Prostate gland (tissue), 2 donors: Measurements from ENCODE around the gene COX8A. TPM values are rescaled to one million over a fixed set of nuclear protein-coding genes. Genes with fewer than 3 reads are reported as not detected.

Experiments used
- DNase-seq: peaks from one replicate; pipeline ENCODE4 v3.0.0-alpha.2; 2019; ENCODE audit warnings: low spot score
- H3K27ac ChIP-seq, 2 donors: fragments of 200-600 bp; sonication (generic); 2 replicates each; pipeline ENCODE4 v1.5.1; 2017 to 2019
- H3K27me3 ChIP-seq: fragments of 200-600 bp; sonication (generic); replicated peaks from 2 replicates; pipeline ENCODE4 v1.5.1; 2019; ENCODE audit not compliant: insufficient read depth
- H3K36me3 ChIP-seq, 2 donors: fragments of 200-600 bp; sonication (generic); 1 replicate in 1 of 2; 2 replicates in 1 of 2; pipeline versions ENCODE4 v1.5.1 to v1.8.1; 2017 to 2019
- H3K4me1 ChIP-seq: fragments of 200-600 bp; sonication (generic); replicated peaks from 2 replicates; pipeline ENCODE4 v1.5.1; 2019
- H3K4me3 ChIP-seq, 2 donors: fragments of 200-600 bp; sonication (generic); 2 replicates each; pipeline ENCODE4 v1.5.1; 2017 to 2019
- H3K9me3 ChIP-seq: fragments of 200-600 bp; sonication (generic); 2 replicates; pipeline ENCODE4 v1.5.1; 2017
- CTCF ChIP-seq, 4 experiments: fragments of 200-600 bp in 2 of 4; fragments of 450-650 bp in 2 of 4; sonication (generic) in 2 of 4; IDR thresholded peaks; 1 replicate in 3 of 4; 2 replicates in 1 of 4; pipeline ENCODE4 v1.5.1; 2016 to 2019; ENCODE audit warnings: antibody characterized with exemption in 4 of 4, mild to moderate bottlenecking in 2 of 4, moderate library complexity in 2 of 4
- POLR2A ChIP-seq: fragments of 450-650 bp; IDR thresholded peaks from one replicate; pipeline ENCODE4 v1.6.1; 2016; ENCODE audit warnings: antibody characterized with exemption, mild to moderate bottlenecking
- POLR2AphosphoS5 ChIP-seq: sonication (generic); formaldehyde crosslinking; IDR thresholded peaks from one replicate; pipeline ENCODE4 v1.6.1; 2017; ENCODE audit warnings: antibody characterized with exemption
- WGBS: methylation state at CpG from one replicate; pipeline ENCODE4 v1.1.5; 2018; 5-methylcytosine and 5-hydroxymethylcytosine counted together
- intact Hi-C: fragments of 100-400 bp; cut with DNase I; formaldehyde crosslinking; loops from one replicate; pipeline ENCODE4 v1.14.2; 2022
- total RNA-seq, 2 donors: library from RNA; depleted of rRNA; stranded (reverse); fragments of >200 nt; gene quantifications; one replicate each; pipeline ENCODE4 v1.1.0, GENCODE V29; 2016

Gene COX8A, protein sequence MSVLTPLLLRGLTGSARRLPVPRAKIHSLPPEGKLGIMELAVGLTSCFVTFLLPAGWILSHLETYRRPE
- 1,000 to 10,000 TPM in 1 of 2 donors, 100 to 1,000 TPM in 1; 597 to 1,196 TPM for total RNA-seq

DNA sequence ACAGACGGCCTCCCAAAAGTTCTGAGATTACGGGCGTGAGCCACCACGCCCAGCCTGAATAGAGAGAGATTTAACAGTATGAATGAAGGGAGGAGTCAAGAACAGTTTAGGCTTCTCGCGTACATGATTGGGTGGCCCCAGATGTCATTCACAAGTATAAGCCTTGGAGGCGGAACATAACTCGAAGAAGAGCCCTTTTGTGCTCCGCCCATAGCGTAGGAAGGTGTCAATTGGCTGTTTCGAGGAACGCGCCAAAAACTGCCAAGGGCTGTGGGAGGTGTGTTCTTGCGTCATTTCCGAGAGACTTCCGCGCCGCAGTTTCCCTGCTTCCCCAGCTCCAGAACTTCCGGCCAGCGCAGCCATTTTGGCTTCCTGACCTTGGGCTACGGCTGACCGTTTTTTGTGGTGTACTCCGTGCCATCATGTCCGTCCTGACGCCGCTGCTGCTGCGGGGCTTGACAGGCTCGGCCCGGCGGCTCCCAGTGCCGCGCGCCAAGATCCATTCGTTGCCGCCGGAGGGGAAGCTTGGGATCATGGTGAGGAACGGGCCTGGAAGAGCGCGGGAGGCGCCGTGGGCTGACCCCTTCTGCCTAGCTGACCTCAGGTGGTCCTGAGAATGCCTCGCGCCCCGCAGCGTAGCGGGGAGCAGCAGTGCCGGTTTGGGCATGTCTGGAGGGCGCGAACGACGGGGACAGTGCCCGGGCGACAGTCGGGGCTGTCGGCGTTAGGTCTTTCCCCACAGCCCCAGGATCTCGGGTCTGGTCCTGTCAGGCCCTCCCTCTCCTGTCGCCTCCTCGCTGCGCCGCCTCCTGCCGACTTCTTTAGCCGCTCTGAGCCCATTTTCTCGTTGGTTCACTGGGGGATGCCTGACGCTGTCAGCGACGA is at the start of gene COX8A:
COX8A (plus strand) TSS at position 362 of the 885 bp plus-strand sequence; CDS start at position 423, 61 bp downstream.
- Histone ChIP-seq H3K9me3 (no peaks in the 10 kb centered on the region), H3K4me3 (peak within 1 kb of the TSS; percentile 87 to 88)
- TF ChIP-seq CTCF (IDR thresholded peaks at IDR 0.05): no peak
- peak; percentile 98 for TF ChIP-seq POLR2AphosphoS5
- peak; percentile 48 for TF ChIP-seq POLR2A

GRCh38 chr11:63929616-63930015 is 44.8 kb upstream of the COX8A start:
- no peak overlapping the region for H3K27ac ChIP-seq
- no peak for DNase-seq
- H3K4me1 ChIP-seq: no peaks in the 10 kb centered on the region
- no peaks in the 10 kb centered on the region for H3K27me3 ChIP-seq
- H3K36me3 ChIP-seq: no peaks in the 10 kb centered on the region
- intact Hi-C loops: no loop called here
- H3K9me3 ChIP-seq: no peaks in the 10 kb centered on the region
- H3K4me3 ChIP-seq: no peak overlapping the region
- no peak for TF ChIP-seq POLR2A
- TF ChIP-seq POLR2AphosphoS5: no peak
- TF ChIP-seq CTCF (IDR thresholded peaks at IDR 0.05): no peak
- WGBS: 96% methylated on average over 5 of the region's 5 CpGs

More for the DNA sequence above, at the start of gene COX8A:
- Histone ChIP-seq H3K27ac (peak within 1 kb of the TSS; percentile 95 to 96), H3K36me3 (no peaks in the 10 kb centered on the region), H3K4me1 (peaks cover 18% of the 10 kb centered on the region), H3K27me3 (no peaks in the 10 kb centered on the region)
- intact Hi-C loops: no loop called here
- WGBS: under 1% methylated on average over 67 of the region's 67 CpGs
- DNase-seq: peak; percentile 99

DNA sequence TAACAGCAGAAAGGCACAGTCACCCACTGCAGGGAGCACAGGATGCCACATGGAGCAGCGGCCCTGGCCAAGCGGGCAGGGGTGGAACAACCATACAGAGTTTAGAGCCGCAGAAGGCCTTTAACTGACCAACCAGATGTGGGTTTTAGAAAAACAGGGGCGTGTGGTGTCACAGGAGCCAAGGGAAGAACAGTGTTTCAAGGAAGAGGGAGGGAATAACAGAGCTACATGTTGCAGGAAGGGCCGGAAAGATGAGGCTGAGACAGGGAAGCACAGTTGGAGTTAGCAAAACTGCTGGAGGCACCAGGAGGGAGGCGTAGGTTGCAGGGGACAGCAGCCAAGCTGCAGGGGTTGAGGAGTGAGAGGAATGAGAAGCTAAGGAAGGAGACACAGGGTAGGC is 43.4 kb upstream of the COX8A start:
- WGBS: 69% methylated on average over 6 of the region's 6 CpGs
- intact Hi-C loops: no loop called here
- Histone ChIP-seq H3K27me3 (no peaks in the 10 kb centered on the region), H3K4me1 (no peaks in the 10 kb centered on the region), H3K9me3 (no peaks in the 10 kb centered on the region), H3K27ac (no peak overlapping the region), H3K4me3 (no peak overlapping the region), H3K36me3 (no peaks in the 10 kb centered on the region)
- TF ChIP-seq POLR2AphosphoS5 (no peak), POLR2A (no peak), CTCF (IDR thresholded peaks at IDR 0.05) (no peak)
- no peak for DNase-seq

DNA sequence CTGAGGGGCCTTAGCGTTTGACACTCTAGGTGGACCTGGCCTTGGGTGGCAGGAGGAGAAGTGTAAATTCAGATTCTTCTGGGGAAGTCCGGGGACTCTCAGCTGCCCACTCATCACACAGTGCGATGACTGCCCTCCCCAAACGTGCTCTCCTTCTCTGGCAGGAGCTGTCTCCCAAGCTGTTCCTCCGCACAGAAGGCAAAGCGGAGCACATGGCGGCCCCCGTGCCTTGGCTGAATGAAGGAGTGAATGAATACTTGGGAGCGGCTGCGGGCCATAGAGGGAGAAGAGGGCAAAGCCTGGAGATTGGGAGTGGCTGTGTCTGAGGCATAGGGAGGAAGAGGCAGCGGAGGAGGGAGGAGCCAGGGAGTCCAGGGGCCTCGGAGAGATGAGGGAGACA is 42.5 kb upstream of the COX8A start:
- WGBS: 81% methylated on average over 12 of the region's 12 CpGs
- no peak for DNase-seq
- Histone ChIP-seq H3K4me1 (no peaks in the 10 kb centered on the region), H3K9me3 (no peaks in the 10 kb centered on the region), H3K4me3 (no peak overlapping the region), H3K27ac (no peak overlapping the region), H3K27me3 (no peaks in the 10 kb centered on the region), H3K36me3 (no peaks in the 10 kb centered on the region)
- intact Hi-C loops: no loop called here
- no peak for TF ChIP-seq POLR2AphosphoS5
- no peak for TF ChIP-seq POLR2A
- no peak for TF ChIP-seq CTCF (IDR thresholded peaks at IDR 0.05)

DNA sequence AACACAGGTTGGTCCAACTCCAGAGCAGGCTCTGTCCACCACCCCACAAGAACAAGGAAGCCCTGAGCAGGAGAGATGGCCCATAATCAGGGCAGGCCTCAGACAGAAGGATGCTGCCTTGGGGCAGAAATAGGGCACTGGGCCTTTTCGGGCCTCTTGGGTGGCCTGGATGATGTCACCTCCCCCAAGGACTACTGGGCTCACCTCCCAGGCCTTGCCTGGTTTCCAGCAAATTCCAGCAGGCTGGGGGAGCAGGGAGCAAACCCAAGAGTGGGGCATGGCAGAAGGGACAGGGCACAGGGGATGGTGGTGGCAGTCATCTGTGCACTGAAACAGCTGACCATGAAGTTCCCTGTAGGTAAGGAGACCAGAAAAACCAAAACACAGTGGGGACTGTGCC is 41.0 kb upstream of the COX8A start:
- no peak overlapping the region for H3K4me3 ChIP-seq
- intact Hi-C loops: no loop called here
- 40% methylated on average over 1 of the region's 1 CpG for WGBS
- no peaks in the 10 kb centered on the region for H3K36me3 ChIP-seq
- H3K27ac ChIP-seq: no peak overlapping the region
- H3K4me1 ChIP-seq: no peaks in the 10 kb centered on the region
- no peak for TF ChIP-seq CTCF (IDR thresholded peaks at IDR 0.05)
- no peak for TF ChIP-seq POLR2A
- TF ChIP-seq POLR2AphosphoS5: no peak
- no peak for DNase-seq
- no peaks in the 10 kb centered on the region for H3K9me3 ChIP-seq
- no peaks in the 10 kb centered on the region for H3K27me3 ChIP-seq
